PC-3 (cell line): ENCODE results near the gene NFAM1. TPM values are rescaled to one million over a fixed set of nuclear protein-coding genes. Genes with fewer than 3 reads are reported as not detected.
A peak's percentile ranks its signal among the peaks of the same experiment; 100 is the strongest.

Experiments
- ATAC-seq: fragments of 200-7000 bp; cut with Tn5 transposase; 2 replicates; pipeline ENCODE4 v1.9.1; 2020; ENCODE audit warnings: mild to moderate bottlenecking, moderate library complexity
- BruUV-seq: library from RNA; stranded (reverse); fragments of 400-500 nt; replicated peaks from 2 replicates; lab custom pipeline; 2021; lab: Mats Ljungman, UMichigan
- CTCF ChIA-PET: fragments of 300-600 bp; sonication (Branson Sonifier 250); formaldehyde crosslinking; loops from one replicate; lab custom pipeline; 2022; ENCODE audit warnings: antibody characterized with exemption; lab: Charles Lee
- POLR2A ChIA-PET: fragments of 300-600 bp; sonication (Branson Sonifier 250); formaldehyde crosslinking; loops from one replicate; lab custom pipeline; 2022; ENCODE audit warnings: antibody characterized with exemption; ENCODE audit not compliant: unreplicated experiment; lab: Charles Lee
- DNase-seq: peaks from one replicate; pipeline ENCODE4 v3.0.0-alpha.2; 2015
- H2AFZ ChIP-seq: fragments of 300-600 bp; sonication (generic); 2 replicates; pipeline ENCODE4 v1.6.0; 2016; ENCODE audit warnings: antibody characterized with exemption, low read length
- H3F3A ChIP-seq: fragments of 300-600 bp; sonication (generic); one replicate; pipeline ENCODE4 v1.6.0; 2017; ENCODE audit warnings: antibody characterized with exemption, low read length, control low read depth, mild to moderate bottlenecking; ENCODE audit not compliant: unreplicated experiment
- H3K27ac ChIP-seq: fragments of 300-600 bp; sonication (generic); 2 replicates; pipeline ENCODE4 v1.5.1; 2016; ENCODE audit warnings: mild to moderate bottlenecking, low read length
- H3K27me3 ChIP-seq: fragments of 300-600 bp; sonication (generic); 2 replicates; pipeline ENCODE4 v1.6.1; 2016; ENCODE audit warnings: low read length, mixed read lengths
- H3K36me3 ChIP-seq: fragments of 300-600 bp; sonication (generic); 2 replicates; pipeline ENCODE4 v1.6.1; 2016; ENCODE audit warnings: low read depth, mixed run types, low read length, mixed read lengths
- H3K4me1 ChIP-seq: fragments of 300-600 bp; sonication (generic); 2 replicates; pipeline ENCODE4 v1.5.1; 2016; ENCODE audit warnings: low read length; ENCODE audit not compliant: insufficient read depth
- H3K4me2 ChIP-seq: fragments of 300-600 bp; sonication (generic); 2 replicates; pipeline ENCODE4 v1.6.0; 2016; ENCODE audit warnings: low read length
- H3K4me3 ChIP-seq: fragments of 300-600 bp; sonication (generic); 2 replicates; pipeline ENCODE4 v1.5.1; 2016; ENCODE audit warnings: mild to moderate bottlenecking, low read length, mixed read lengths
- H3K79me2 ChIP-seq: fragments of 300-600 bp; sonication (generic); 2 replicates; pipeline ENCODE4 v1.6.1; 2017; ENCODE audit warnings: low read length, mixed read lengths
- H3K9ac ChIP-seq: fragments of 300-600 bp; sonication (generic); 2 replicates; pipeline ENCODE4 v1.6.0; 2016; ENCODE audit warnings: mild to moderate bottlenecking, low read length
- H3K9me2 ChIP-seq: fragments of 300-600 bp; sonication (generic); replicated peaks from 2 replicates; pipeline ENCODE4 v1.6.1; 2016; ENCODE audit warnings: mixed run types, low read length, mixed read lengths
- H3K9me3 ChIP-seq: fragments of 300-600 bp; sonication (generic); 2 replicates; pipeline ENCODE4 v1.6.1; 2016; ENCODE audit warnings: low read length, mixed read lengths
- H4K20me1 ChIP-seq: fragments of 300-600 bp; sonication (generic); 2 replicates; pipeline ENCODE4 v1.6.1; 2016; ENCODE audit warnings: low read length, mixed read lengths
- CTCF ChIP-seq: fragments of 300-600 bp; sonication (generic); conservative IDR thresholded peaks from 2 replicates; pipeline ENCODE4 v1.5.1; 2017; ENCODE audit warnings: antibody characterized with exemption, low read depth, mild to moderate bottlenecking, low read length
- EZH2 ChIP-seq: fragments of 300-600 bp; sonication (generic); IDR thresholded peaks from one replicate; pipeline ENCODE4 v1.6.1; 2017; ENCODE audit warnings: antibody characterized with exemption, mild to moderate bottlenecking, low read length; ENCODE audit not compliant: unreplicated experiment
- EZH2phosphoT487 ChIP-seq: fragments of 300-600 bp; sonication (generic); IDR thresholded peaks from 2 replicates; pipeline ENCODE4 v1.6.1; 2018; ENCODE audit warnings: mild to moderate bottlenecking, antibody characterized with exemption, low read length, borderline replicate concordance
- intact Hi-C: fragments of 100-400 bp; cut with micrococcal nuclease; formaldehyde crosslinking; loops from 2 replicates; pipeline ENCODE4 v1.9.0; 2023
- total RNA-seq: library from RNA; depleted of rRNA; stranded (reverse); fragments of >200 nt; gene quantifications from 2 replicates; pipeline ENCODE4 v1.2.3, GENCODE V29; 2014

Gene NFAM1
- total RNA-seq, 1 experiment from 2014 or later, result 0.11 TPM

DNA sequence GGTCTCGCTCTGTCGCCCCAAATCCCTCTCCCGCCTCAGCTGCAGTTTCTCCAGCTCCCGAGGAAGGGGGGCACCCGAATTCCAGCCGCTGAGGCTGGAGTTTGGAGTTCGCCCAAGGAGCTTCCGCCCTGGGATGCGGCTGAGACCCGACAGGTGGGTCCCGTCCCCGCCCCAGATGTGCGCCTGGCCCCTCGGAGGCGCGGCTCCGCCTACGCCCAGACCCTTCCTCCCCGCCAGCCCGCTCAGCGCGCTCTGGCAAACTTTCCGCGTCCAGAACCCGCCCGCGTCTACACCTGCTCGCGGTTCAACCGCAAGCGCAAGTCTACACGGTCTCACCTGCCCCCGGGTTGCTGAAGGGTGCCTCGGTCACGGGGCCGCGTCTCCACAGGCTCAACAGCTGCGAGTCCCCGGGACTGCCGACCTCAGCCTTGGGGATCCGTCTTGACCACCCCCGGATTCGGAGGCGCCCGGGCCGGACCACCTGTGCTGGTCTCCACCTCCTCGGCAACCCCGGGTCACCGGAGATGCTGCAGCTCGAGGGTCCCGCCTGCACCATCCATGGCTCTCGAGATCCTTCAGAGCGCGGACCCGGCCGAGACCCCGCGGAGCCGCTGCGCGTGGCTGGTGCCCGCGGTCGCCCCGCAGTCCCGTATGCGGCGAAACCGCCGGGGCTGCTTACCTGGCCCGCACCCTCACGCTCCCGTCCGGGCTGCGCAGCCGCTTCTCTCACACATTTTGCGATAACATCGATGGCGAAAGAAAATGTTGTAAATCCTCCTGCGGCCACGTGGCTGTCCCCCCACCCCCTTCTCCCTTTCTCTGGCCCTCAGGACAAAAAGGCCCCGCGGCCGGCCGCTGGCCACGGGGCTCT, 63.6 kb downstream of the NFAM1 start:
- no peaks in the 10 kb centered on the region for H3K9me3 ChIP-seq
- peak overlapping the region; percentile 22; the same call in 1 of the 2 replicates for H3K9ac ChIP-seq
- ATAC-seq, result peak; percentile 17
- no peak overlapping the region for H3K27ac ChIP-seq
- no TSS peak for BruUV-seq
- intact Hi-C loops, result no loop called here
- no peaks in the 10 kb centered on the region for H3K36me3 ChIP-seq
- H3K4me1 ChIP-seq, result peaks cover 11% of the 10 kb centered on the region
- POLR2A ChIA-PET, result no interaction called here
- H3K27me3 ChIP-seq, result peaks cover 13% of the 10 kb centered on the region; the same call in 1 of the 2 replicates
- CTCF ChIA-PET, result interaction anchor here (1.2 kb wide), 1 partner anchor 75 kb away, joined by 5 read pairs; no protein-coding TSS in a partner anchor
- peak overlapping the region; percentile 71 for H3K4me3 ChIP-seq
- no peaks in the 10 kb centered on the region for H3F3A ChIP-seq
- H3K9me2 ChIP-seq, result no peaks in the 10 kb centered on the region
- peak overlapping the region; percentile 87 for H2AFZ ChIP-seq
- peak overlapping the region; percentile 93 for H3K4me2 ChIP-seq
- no peak for DNase-seq
- TF ChIP-seq CTCF (no peak), EZH2 (no peak), EZH2phosphoT487 (no peak)
- H3K79me2 ChIP-seq, result no peaks in the 10 kb centered on the region
- H4K20me1 ChIP-seq, result no peaks in the 10 kb centered on the region

GRCh38 chr22:42367980-42368378, 64.2 kb downstream of the NFAM1 start:
- H3K4me2 ChIP-seq, result peak overlapping the region; percentile 93

More at GRCh38 chr22:42367980-42368378, 64.2 kb downstream of the NFAM1 start:
- BruUV-seq, result no TSS peak
- H3K9ac ChIP-seq, result no peak overlapping the region
- H2AFZ ChIP-seq, result peak overlapping the region; percentile 87
- no peaks in the 10 kb centered on the region for H3K36me3 ChIP-seq
- peaks cover 11% of the 10 kb centered on the region for H3K4me1 ChIP-seq
- intact Hi-C loops, result no loop called here
- H3K27ac ChIP-seq, result no peak overlapping the region
- POLR2A ChIA-PET, result no interaction called here
- H3K9me2 ChIP-seq, result no peaks in the 10 kb centered on the region
- H3K4me3 ChIP-seq, result peak overlapping the region; percentile 71
- H3F3A ChIP-seq, result no peaks in the 10 kb centered on the region
- H3K9me3 ChIP-seq, result no peaks in the 10 kb centered on the region
- TF ChIP-seq EZH2, result no peak
- TF ChIP-seq CTCF, result no peak
- no peak for TF ChIP-seq EZH2phosphoT487
- H3K27me3 ChIP-seq, result peaks cover 13% of the 10 kb centered on the region; the same call in 1 of the 2 replicates
- no peaks in the 10 kb centered on the region for H3K79me2 ChIP-seq
- DNase-seq (peak; percentile 4), ATAC-seq (no peak)
- CTCF ChIA-PET, result interaction anchor here (0.9 to 1.2 kb wide), 2 partner anchors 76 kb away, joined by 3 to 5 read pairs; no protein-coding TSS in a partner anchor
- no peaks in the 10 kb centered on the region for H4K20me1 ChIP-seq
